Transverse colon (tissue), 4 donors: Measurements from ENCODE around the gene LRP5. TPM values are rescaled to one million over a fixed set of nuclear protein-coding genes. Genes with fewer than 3 reads are reported as not detected.

Experiments used
- DNase-seq: peaks from one replicate; pipeline ENCODE4 v3.0.0-alpha.2; 2019
- H3K27ac ChIP-seq, 4 donors: fragments of 200-600 bp; sonication (generic); 2 replicates each; pipeline ENCODE4 v1.5.1; 2016 to 2018; ENCODE audit warnings: inconsistent platforms in 4 of 4
- H3K27me3 ChIP-seq: fragments of 200-600 bp; sonication (generic); 2 replicates; pipeline ENCODE4 v1.5.1; 2017; ENCODE audit warnings: inconsistent platforms
- H3K36me3 ChIP-seq, 4 donors: fragments of 200-600 bp; sonication (generic); 2 replicates each; pipeline ENCODE4 v1.5.1; 2017 to 2019; ENCODE audit warnings: inconsistent platforms in 4 of 4
- H3K4me1 ChIP-seq, 4 donors: fragments of 200-600 bp; sonication (generic); 2 replicates each; pipeline ENCODE4 v1.5.1; 2017 to 2020; ENCODE audit warnings: inconsistent platforms in 4 of 4
- H3K4me3 ChIP-seq, 4 donors: fragments of 200-600 bp; sonication (generic); 1 replicate in 1 of 4; 2 replicates in 3 of 4; pipeline versions ENCODE4 v1.5.1 to v1.6.1; 2017 to 2019; ENCODE audit warnings: inconsistent platforms in 4 of 4
- H3K9me3 ChIP-seq, 2 donors: fragments of 200-600 bp; sonication (generic); 2 replicates each; pipeline ENCODE4 v1.5.1; 2017 to 2019; ENCODE audit warnings: inconsistent platforms in 2 of 2
- EP300 ChIP-seq: sonication (generic); formaldehyde crosslinking; IDR thresholded peaks from one replicate; pipeline ENCODE4 v1.6.1; 2017; ENCODE audit warnings: antibody characterized with exemption, low read depth
- POLR2A ChIP-seq: fragments of 450-650 bp; IDR thresholded peaks from one replicate; pipeline ENCODE4 v1.6.1; 2016; ENCODE audit warnings: antibody characterized with exemption, mild to moderate bottlenecking, moderate library complexity
- POLR2AphosphoS5 ChIP-seq, 3 donors: sonication (generic); formaldehyde crosslinking; IDR thresholded peaks; one replicate each; pipeline ENCODE4 v1.6.1; 2016; ENCODE audit warnings: antibody characterized with exemption in 3 of 3
- WGBS, 2 donors: methylation state at CpG; one replicate each; pipeline ENCODE4 v1.1.5; 2018; ENCODE audit warnings: low coverage in 1 of 2; 5-methylcytosine and 5-hydroxymethylcytosine counted together
- in situ Hi-C, 4 donors: fragments of 200-750 bp; cut with MboI; loops; one replicate each; pipeline versions ENCODE4 v1.15.0 to v1.15.1; 2017; ENCODE audit warnings: low sequenced_read_pairs in 3 of 4, low pct_ligation_motif_present in 1 of 4, low pct_unique_long_range_greater_than_20kb in 1 of 4
- intact Hi-C: fragments of 100-400 bp; cut with DNase I; formaldehyde crosslinking; loops from one replicate; pipeline ENCODE4 v1.15.1; 2023; ENCODE audit warnings: low total_unique reads
- total RNA-seq, 4 donors: library from RNA; depleted of rRNA; stranded (reverse); fragments of >200 nt; gene quantifications; one replicate each; pipeline ENCODE4 v1.1.0, GENCODE V29; 2016
- TF ChIP-seq, protein P1 (sequence below), 5 experiments: fragments of 200-600 bp in 3 of 5; fragments of 450-650 bp in 2 of 5; sonication (generic) in 3 of 5; IDR thresholded peaks; 1 replicate in 2 of 5; 2 replicates in 3 of 5; pipeline ENCODE4 v1.5.1; 2016 to 2017; ENCODE audit warnings: antibody characterized with exemption in 5 of 5, inconsistent platforms in 3 of 5, mild to moderate bottlenecking in 2 of 5, moderate library complexity in 1 of 5

Gene LRP5
- total RNA-seq, 4 donors from 2014 or later = 72.6 to 138 (median 82.3) TPM

DNA sequence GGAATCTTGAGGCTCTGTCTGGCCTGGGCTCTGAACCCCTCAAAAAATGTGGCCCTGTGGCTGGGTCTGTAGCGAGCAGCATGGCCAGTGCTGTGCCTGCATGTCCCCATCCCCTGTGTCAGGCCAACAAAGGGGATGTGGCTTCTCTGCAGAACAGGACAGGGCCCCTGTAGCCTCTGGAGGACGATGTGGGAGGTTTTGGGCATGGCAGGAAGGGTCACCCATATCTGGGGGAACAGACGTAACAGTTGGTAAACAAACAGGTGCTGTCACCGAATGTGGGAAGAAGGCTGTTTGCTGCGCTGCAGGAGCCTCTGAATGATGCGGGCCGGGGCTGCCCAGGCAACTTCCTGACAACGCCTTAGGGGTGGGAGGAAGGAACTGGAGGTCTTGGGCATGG, 35.0 kb downstream of the LRP5 start:
- no peak for DNase-seq
- in situ Hi-C loops = no loop called here

DNA sequence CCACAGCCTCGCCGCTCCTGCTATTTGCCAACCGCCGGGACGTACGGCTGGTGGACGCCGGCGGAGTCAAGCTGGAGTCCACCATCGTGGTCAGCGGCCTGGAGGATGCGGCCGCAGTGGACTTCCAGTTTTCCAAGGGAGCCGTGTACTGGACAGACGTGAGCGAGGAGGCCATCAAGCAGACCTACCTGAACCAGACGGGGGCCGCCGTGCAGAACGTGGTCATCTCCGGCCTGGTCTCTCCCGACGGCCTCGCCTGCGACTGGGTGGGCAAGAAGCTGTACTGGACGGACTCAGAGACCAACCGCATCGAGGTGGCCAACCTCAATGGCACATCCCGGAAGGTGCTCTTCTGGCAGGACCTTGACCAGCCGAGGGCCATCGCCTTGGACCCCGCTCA, 35.5 kb downstream of the LRP5 start:
- H3K27ac ChIP-seq = no peak overlapping the region
- no peaks in the 10 kb centered on the region for H3K27me3 ChIP-seq
- TF ChIP-seq EP300 (no peak), POLR2AphosphoS5 (IDR thresholded peaks at IDR 0.05) (no peak)
- no peak overlapping the region for H3K4me3 ChIP-seq
- no peaks in the 10 kb centered on the region for H3K9me3 ChIP-seq
- no peak for DNase-seq
- 96% methylated on average over 31 of the region's 32 CpGs; no CpG with 5 or more reads in 1 of the 2 donors for WGBS, 2 donors
- peaks cover 9 to 28% (median 22%) of the 10 kb centered on the region in 4 donors for H3K4me1 ChIP-seq
- peaks cover 0 to 1% (median 0%) of the 10 kb centered on the region in 4 donors for H3K36me3 ChIP-seq
- intact Hi-C loops (no loop called here), in situ Hi-C loops (no loop called here)

More for the DNA sequence above, 35.0 kb downstream of the LRP5 start:
- H3K4me1 ChIP-seq = peaks cover 13 to 33% (median 27%) of the 10 kb centered on the region in 4 donors
- H3K27me3 ChIP-seq = no peaks in the 10 kb centered on the region
- no peak overlapping the region for H3K4me3 ChIP-seq
- no peak overlapping the region for H3K27ac ChIP-seq
- intact Hi-C loops = no loop called here
- WGBS, 2 donors = 78 to 100% methylated on average over 1 to 8 of the region's 8 CpGs
- peaks cover 0 to 1% (median 0%) of the 10 kb centered on the region in 4 donors for H3K36me3 ChIP-seq
- no peaks in the 10 kb centered on the region for H3K9me3 ChIP-seq
- TF ChIP-seq POLR2A (no peak), POLR2AphosphoS5 (IDR thresholded peaks at IDR 0.05) (no peak), EP300 (no peak)

DNA sequence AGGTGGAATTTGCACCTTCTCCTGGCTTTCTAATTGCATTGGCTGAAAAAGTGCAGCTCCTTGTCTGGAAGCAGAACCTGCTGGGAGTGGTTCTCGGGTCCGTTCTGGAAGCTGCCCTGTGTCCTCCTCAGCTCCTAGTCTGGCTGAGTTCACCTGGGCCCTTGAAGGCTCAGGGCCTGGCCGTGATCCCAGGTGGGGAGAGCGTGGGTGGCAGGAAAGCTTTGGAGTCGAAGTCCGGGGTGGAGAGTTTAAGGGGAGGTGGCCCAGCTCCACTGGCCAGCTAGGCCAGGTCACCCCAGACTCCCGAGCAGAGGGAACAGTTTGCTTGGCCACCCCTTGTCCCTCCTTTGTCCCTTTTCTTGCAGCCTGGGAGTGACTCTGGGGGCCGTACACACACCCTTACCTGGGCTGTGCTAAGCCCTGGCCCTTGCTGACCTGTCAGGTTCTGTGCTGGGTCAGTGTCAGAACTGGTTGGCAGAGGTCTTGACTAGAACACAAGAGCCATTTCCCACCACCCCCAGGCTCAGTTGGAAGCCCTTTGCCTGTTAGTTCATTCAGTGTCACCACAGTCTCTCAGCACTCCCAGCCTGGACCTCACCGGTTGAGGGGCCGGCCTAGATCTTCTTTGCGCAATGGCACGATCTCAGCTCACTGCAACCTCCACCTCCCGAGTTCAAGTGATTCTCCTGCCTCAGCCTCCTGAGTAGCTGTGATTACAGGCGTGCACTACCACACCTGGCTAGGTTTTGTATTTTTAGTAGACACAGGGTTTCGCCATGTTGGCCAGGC, 37.3 kb downstream of the LRP5 start:
- in situ Hi-C loops (no loop called here), intact Hi-C loops (no loop called here)
- Histone ChIP-seq H3K9me3 (no peaks in the 10 kb centered on the region), H3K27me3 (no peaks in the 10 kb centered on the region), H3K4me3 (no peak overlapping the region), H3K4me1 (peaks cover 10 to 31% (median 22%) of the 10 kb centered on the region in 4 donors), H3K27ac (no peak overlapping the region), H3K36me3 (peaks cover 0 to 1% (median 0%) of the 10 kb centered on the region in 4 donors)
- DNase-seq = no peak
- no peak for TF ChIP-seq POLR2AphosphoS5 (IDR thresholded peaks at IDR 0.05)
- TF ChIP-seq, protein P1, sequence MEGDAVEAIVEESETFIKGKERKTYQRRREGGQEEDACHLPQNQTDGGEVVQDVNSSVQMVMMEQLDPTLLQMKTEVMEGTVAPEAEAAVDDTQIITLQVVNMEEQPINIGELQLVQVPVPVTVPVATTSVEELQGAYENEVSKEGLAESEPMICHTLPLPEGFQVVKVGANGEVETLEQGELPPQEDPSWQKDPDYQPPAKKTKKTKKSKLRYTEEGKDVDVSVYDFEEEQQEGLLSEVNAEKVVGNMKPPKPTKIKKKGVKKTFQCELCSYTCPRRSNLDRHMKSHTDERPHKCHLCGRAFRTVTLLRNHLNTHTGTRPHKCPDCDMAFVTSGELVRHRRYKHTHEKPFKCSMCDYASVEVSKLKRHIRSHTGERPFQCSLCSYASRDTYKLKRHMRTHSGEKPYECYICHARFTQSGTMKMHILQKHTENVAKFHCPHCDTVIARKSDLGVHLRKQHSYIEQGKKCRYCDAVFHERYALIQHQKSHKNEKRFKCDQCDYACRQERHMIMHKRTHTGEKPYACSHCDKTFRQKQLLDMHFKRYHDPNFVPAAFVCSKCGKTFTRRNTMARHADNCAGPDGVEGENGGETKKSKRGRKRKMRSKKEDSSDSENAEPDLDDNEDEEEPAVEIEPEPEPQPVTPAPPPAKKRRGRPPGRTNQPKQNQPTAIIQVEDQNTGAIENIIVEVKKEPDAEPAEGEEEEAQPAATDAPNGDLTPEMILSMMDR (IDR thresholded peaks at IDR 0.05) = no peak
- WGBS, 2 donors = 94% methylated on average over 15 of the region's 15 CpGs; no CpG with 5 or more reads in 1 of the 2 donors

DNA sequence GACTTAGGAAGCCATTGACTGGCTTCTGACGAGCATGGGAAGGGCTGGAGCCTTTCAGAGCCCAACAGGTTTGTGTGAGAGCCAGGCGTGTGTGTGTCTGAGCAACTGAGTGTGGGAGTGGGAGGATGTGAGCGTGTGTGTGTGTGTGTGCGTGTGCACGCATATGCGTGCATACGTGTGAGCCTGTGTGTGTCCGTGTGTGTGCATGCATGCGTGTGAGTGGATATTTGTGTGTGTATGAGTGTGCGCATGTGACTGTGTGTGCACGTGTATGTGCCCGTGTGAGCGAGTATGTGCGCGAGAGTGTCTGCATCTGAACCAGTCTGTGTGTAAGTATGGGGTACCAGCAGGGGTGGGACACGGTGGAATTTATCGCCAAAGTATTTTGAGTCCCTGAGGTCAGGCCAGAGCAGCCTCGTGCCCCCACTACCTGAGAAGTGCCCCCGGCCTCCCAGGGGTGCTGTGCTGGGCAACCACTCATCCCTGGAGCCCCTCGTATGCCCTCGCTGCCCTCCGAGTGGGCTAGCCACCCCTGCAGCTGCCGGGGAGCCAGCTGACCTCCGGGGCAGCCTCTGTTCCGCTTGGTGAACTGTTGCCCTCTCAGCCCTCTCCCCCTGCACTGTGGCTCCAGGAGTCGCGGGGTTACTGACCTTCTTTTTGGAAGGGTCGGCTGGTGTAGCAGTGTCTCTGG, 38.5 kb downstream of the LRP5 start:
- 80 to 92% methylated on average over 1 to 28 of the region's 28 CpGs for WGBS, 2 donors
- in situ Hi-C loops = no loop called here
- peaks cover 19 to 39% (median 29%) of the 10 kb centered on the region in 4 donors for H3K4me1 ChIP-seq

More for the DNA sequence above, 38.5 kb downstream of the LRP5 start:
- no peaks in the 10 kb centered on the region for H3K9me3 ChIP-seq
- intact Hi-C loops = no loop called here
- DNase-seq = no peak
- no peak overlapping the region for H3K4me3 ChIP-seq
- no peaks in the 10 kb centered on the region for H3K36me3 ChIP-seq
- H3K27me3 ChIP-seq = no peaks in the 10 kb centered on the region
- TF ChIP-seq POLR2AphosphoS5 (IDR thresholded peaks at IDR 0.05) (no peak), EP300 (no peak), POLR2A (no peak)
- TF ChIP-seq, protein P1 (IDR thresholded peaks at IDR 0.05) = no peak
- H3K27ac ChIP-seq = peak overlapping the region in 2 of 4 donors; percentile 83 to 89
